Ovary (tissue), 3 donors: ENCODE results near the gene LGR4.
"Not testable (repeated sequence)": the region's sequence is repeated elsewhere in the genome, so short reads cannot be mapped to it uniquely, and the experiment has no call there.

Experiments
- EP300 ChIP-seq: sonication (generic); formaldehyde crosslinking; IDR thresholded peaks from one replicate; pipeline ENCODE4 v1.6.1; 2017; ENCODE audit warnings: antibody characterized with exemption
- POLR2A ChIP-seq: fragments of 450-650 bp; IDR thresholded peaks from one replicate; pipeline ENCODE4 v1.6.1; 2017; ENCODE audit warnings: antibody characterized with exemption, mild to moderate bottlenecking, moderate library complexity
- TF ChIP-seq, protein P1 (sequence below), 3 donors: fragments of 450-650 bp in 2 of 3; fragments of 200-600 bp in 1 of 3; IDR thresholded peaks; one replicate each; pipeline versions ENCODE4 v1.5.1 to v1.8.0; 2016 to 2022; ENCODE audit warnings: antibody characterized with exemption in 3 of 3, mild to moderate bottlenecking in 1 of 3
- donor health status: DM: no; HTN: no; CAD: no.

GRCh38 chr11:27321340-27321739 lies 151.2 kb downstream of the LGR4 start:
- not testable (repeated sequence) for TF ChIP-seq EP300, POLR2A
- TF ChIP-seq, protein P1, sequence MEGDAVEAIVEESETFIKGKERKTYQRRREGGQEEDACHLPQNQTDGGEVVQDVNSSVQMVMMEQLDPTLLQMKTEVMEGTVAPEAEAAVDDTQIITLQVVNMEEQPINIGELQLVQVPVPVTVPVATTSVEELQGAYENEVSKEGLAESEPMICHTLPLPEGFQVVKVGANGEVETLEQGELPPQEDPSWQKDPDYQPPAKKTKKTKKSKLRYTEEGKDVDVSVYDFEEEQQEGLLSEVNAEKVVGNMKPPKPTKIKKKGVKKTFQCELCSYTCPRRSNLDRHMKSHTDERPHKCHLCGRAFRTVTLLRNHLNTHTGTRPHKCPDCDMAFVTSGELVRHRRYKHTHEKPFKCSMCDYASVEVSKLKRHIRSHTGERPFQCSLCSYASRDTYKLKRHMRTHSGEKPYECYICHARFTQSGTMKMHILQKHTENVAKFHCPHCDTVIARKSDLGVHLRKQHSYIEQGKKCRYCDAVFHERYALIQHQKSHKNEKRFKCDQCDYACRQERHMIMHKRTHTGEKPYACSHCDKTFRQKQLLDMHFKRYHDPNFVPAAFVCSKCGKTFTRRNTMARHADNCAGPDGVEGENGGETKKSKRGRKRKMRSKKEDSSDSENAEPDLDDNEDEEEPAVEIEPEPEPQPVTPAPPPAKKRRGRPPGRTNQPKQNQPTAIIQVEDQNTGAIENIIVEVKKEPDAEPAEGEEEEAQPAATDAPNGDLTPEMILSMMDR (IDR thresholded peaks at IDR 0.05): not testable (repeated sequence)
